ENCODE data around the gene OR6Q1.

OR6Q1 gene

GRCh38 chr11:58057481-58057880, 26.7 kb downstream of the OR6Q1 start:
- no peak for DNase-seq (ENCODE audit: low read depth in 1 of 2, low spot score in 1 of 2)

GRCh38 chr11:58058276-58059006, 27.7 kb downstream of the OR6Q1 start:
- no peak for DNase-seq (ENCODE audit: low read depth in 1 of 2, low spot score in 1 of 2)

DNA sequence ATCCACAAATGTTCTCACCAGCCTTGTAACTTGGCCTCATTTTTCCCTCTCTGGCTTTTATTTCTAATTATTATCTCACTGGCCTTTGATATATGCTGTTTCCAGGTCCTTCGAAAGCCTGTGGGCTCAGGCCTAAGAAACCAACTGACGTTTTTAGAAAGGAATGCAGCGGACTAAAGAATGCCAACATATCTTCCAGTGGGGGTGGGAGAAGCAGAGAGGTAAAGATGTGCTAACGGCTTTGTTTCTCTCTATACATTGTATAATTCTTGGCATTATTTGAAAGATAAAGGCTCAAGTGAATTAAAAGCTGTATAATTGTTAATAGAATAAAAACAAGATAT, 28.2 kb downstream of the OR6Q1 start:
- no peak for DNase-seq (ENCODE audit: low read depth in 1 of 2, low spot score in 1 of 2)

- DNase-seq (ENCODE audit: low read depth in 1 of 2, low spot score in 1 of 2), result no peak
These were observed 29.8 kb downstream of the OR6Q1 start for GRCh38 chr11:58060535-58060934.

DNA sequence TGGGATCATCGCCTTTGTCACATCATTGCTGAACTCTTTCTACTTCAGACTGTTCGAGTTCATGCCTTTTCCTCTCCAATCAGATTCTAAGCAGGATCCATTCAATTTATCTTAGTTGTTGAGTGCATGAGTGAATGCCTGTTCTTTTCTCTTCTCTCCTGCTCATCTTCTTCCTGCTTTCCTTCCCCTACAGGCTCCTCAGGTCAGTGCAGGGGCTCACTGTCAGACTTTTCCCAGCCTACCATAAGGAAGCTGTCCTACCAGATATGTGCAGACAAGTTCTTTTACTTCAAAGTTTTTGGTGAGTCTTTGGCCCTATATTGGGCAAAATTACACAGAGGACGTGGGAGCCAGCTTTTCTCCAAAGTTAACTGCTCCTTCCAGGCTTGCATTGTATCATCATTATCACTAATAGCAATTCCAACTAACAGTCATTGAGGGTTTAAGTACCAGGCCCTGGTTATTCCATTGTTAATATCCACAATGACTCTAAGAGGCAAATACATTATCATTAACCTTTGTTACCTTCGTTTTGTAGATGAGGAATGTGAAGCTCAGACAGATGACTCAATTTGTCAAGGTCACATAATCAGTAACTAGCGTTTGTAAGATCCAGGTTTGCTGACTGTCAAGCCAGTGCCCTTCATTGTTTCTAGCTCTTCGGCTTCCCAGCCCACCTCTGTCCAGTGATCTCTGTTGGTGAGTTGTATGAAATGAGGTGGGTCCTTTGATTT, 30.4 kb downstream of the OR6Q1 start:
- DNase-seq (ENCODE audit: low read depth in 1 of 2, low spot score in 1 of 2), result no peak

- no peak for DNase-seq (ENCODE audit: low read depth in 1 of 2, low spot score in 1 of 2)
These were observed 31.1 kb downstream of the OR6Q1 start for GRCh38 chr11:58061813-58062212.

GRCh38 chr11:58067685-58068084, 36.9 kb downstream of the OR6Q1 start:
- no peak for DNase-seq (ENCODE audit: low read depth in 1 of 2, low spot score in 1 of 2)

- no peak for DNase-seq (ENCODE audit: low read depth in 1 of 2, low spot score in 1 of 2)
These were observed 37.9 kb downstream of the OR6Q1 start for GRCh38 chr11:58068655-58069054.

DNA sequence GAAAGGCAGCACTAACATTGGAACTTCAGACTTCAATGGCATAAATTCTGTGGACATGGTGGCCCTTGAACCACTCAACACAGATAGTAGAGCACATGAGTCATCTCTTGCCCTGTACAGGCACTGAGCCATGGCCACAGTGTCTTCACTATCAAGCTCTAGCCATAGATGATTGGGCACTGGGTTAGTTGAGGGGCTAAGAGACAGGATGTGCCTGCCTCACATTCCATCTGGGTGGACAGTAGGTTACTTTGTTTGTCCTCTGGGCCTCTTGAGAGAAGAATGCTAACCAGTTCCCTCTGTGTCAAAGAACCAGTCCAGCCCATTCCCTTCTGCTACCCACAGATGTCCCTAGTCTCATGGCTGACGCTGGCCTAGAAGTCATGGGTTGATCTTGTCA, 39.8 kb downstream of the OR6Q1 start:
- no peak for DNase-seq (ENCODE audit: low read depth in 1 of 2, low spot score in 1 of 2)

DNA sequence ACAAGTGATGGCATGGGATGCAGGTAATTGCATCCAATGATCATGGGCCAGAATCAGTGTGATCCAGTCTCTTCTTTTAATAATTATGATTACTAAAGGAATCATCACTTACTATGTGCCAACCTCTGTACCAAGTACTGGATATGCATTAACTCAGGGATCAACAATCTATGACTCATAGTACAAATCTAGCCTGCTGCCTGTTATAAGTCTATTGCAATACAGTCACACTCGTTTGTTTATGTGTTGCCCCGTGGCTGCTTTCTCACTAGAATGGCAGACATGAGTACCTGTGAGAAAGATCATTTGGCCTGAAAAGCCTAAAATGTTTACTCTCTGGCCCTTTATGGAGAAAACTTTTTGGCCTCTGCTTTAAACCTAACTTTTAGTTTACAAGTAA, 45.0 kb downstream of the OR6Q1 start:
- no peak for DNase-seq (ENCODE audit: low read depth in 1 of 2, low spot score in 1 of 2)
